C1 segment of cervical spinal cord (tissue), 14 donors: ENCODE measurements around the gene GOLGA6A.

Experiments used
- DNase-seq, 14 donors: peaks; one replicate each; lab custom pipeline; 2025; lab: John Stamatoyannopoulos, UW

The GOLGA6A gene

DNA sequence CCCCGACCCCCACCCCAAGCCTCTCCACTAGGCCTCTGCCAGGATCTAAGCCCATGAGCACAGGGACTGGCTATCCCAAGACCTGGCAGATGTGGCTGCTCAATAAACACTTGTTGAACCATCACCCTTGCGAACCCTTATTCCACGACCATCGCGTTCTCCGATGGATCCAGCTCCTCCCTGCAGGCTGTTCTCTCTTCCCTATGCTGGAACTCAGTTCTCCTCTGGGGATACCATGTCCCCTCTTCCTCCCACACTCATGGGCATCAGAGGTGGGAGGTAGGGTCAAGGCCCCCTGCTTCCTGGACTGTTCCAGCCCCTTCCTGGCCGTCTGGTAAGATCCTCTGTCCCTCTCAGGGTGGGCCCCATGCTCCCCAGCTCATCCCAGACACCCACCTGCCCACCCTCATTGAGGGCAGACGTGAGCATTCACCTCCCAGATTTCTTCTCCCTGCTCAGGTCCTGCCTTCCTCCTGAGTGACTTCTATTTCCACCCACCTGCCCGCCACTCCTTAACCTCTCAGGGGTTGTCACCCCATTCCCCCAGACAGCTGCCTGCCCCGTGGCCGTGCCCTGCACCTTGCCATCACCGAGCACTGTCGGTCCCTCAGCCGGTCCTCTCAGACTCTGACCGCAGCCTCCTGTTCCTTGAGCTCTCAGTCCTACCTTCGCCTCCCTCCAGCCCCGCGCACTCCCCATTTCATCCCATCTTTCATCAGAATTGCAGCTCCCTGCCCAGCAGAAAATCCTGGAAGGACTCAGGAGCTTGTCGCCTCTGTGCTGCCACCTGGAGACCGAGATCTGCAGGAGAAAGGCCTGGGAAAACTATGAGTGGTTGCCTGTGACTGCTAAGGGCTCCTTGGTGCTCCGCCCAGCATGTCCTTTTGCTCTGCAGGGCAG is 45.8 kb downstream of the GOLGA6A start:
- DNase-seq = peak in 2 of 14 donors; percentile 1 to 13

DNA sequence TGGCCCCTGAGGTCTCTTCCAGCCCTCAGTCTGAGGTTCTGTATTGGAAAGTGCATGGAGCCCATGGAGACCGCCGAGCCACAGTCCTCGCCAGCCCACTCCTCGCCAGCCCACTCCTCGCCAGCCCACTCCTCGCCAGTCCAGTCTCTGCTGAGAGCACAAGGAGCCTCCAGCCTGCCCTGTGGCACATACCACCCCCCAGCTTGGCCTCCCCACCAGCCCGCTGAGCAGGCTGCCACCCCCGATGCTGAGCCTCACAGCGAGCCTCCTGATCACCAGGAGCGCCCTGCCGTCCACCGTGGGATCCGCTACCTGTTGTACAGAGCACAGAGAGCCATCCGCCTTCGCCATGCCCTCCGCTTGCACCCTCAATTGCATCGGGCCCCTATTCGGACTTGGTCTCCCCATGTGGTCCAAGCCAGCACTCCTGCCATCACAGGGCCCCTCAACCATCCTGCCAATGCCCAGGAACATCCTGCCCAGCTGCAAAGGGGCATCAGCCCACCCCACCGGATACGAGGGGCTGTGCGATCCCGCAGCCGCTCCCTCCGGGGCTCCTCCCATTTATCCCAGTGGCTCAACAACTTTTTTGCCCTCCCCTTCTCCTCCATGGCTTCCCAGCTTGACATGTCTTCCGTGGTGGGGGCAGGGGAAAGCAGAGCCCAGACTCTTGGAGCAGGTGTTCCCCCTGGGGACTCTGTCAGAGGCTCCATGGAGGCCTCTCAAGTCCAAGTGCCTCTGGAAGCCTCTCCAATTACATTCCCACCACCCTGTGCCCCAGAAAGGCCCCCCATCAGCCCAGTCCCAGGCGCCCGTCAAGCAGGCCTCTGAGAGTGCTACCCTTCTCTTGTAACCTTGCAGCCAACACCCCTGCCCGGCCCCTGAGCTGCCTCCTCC is 47.0 kb downstream of the GOLGA6A start:
- DNase-seq = no peak

DNA sequence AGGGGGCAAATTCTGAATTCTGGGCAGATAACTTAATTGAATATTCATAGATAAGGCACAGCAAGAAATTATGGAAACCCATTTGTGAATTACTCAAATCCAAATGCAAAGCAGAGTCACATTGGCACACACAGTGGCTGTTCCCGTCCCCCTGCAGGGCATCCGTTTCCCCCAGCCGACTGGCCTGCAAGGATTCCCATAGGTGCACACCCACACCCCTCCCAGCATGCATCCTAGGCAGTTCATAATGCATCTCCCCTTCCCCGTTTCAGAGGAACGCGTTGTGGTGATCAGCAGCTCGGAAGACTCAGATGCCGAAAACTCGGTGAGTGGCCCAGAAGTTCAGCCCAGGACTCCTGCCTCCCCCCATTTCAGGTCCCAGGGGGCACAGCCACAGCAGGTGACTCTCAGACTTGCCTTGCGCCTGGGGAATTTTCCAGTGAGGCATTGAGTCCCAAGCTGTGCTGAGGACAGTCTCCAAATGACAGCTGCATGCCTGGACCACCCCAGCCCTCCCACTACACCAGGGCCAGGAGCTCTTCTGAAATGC is 48.1 kb downstream of the GOLGA6A start:
- no peak for DNase-seq

DNA sequence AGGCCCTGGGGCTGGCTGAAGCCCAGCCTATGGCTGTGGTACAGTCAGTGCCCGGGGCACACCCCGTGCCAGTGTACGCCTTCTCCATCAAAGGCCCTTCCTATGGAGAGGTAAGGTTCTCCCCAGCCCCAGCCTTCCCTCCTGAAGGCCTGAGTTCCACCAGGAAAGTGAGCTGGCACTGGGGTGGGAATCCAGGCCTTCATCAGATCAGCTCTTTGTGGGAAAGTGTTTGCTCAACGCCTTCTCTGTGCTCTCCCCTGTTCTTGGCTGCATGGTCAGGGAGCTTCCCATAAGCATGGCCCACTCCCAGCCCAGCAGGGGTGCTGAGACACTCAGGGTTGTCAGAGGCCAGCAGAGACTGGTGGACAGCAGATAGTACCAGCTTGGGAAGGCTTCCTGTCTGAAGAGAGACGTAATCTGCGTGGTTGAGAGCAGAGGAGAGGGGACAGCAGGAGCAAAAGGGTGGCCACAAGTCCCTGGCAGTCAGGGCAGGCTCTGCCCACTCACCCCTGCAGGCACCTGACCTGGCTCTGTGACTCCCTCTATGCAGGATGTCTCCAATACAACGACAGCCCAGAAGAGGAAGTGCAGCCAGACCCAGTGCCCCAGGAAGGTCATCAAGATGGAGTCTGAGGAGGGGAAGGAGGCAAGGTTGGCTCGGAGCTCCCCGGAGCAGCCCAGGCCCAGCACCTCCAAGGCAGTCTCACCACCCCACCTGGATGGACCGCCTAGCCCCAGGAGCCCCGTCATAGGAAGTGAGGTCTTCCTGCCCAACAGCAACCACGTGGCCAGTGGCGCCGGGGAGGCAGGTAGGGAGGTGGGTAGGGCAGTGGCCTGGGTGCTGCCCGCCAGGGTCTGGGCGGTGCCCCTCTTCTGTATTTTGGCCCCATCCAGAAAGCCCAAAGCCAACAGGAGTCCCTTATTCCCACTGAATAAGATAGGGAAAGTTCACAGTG is 49.5 kb downstream of the GOLGA6A start:
- DNase-seq = no peak

DNA sequence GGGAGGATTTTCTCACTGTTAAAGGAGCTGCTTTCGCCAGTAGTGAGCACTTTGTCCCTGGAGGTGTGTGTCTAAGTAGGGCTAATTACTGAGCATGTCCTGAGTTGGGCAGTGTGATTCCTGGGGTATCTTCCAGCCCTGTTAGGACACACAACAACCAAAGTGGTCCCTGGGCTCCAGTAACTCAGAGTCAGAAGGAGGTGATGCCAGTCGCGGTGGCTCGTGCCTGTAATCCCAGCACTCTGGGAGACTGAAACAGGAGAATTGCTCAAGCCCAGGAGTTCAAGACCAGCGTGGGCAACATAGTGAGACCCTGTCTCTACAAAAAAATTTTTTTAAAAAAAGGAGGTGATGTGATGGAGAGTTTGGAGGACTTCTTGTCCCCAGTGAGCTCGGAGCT is 50.3 kb downstream of the GOLGA6A start:
- DNase-seq = no peak

DNA sequence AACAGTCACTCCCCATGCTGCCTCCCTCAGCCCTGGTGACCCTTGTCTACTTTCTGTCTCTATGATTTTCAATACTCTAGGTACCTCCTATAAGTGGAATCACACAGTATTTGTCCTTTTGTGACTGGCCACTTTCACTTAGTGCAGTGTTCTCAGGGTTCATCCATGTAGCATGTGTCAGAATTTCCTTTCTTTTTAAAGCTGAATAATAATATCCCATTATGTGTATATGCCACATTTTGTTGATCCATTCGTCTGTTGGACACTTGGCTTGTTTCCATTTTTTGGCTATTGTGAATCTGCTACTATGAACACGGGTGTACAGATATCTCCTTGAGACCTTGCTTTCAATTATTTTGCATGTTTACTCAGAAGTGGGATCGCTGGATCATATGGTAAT is 53.7 kb downstream of the GOLGA6A start:
- DNase-seq = no peak

DNA sequence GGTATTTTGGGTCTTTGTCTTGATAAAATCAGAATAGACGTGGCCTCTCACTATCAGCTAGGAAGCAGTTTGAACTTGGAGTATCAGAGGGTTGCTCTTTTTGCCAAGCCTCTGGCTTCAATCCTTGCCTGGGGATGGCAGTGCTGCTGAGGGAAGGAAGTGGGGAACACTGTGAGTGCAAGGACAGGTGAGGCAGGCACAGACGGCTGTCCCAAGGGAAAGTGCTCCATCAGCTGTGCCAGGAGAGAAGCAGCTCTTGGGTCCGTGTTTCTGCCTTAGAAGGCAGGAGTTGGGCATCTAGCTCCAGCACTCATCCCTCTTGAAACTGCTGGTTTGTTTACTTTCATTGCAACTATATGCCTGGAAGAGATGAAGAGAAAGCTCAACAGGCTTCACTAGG is 54.7 kb downstream of the GOLGA6A start:
- DNase-seq = no peak

DNA sequence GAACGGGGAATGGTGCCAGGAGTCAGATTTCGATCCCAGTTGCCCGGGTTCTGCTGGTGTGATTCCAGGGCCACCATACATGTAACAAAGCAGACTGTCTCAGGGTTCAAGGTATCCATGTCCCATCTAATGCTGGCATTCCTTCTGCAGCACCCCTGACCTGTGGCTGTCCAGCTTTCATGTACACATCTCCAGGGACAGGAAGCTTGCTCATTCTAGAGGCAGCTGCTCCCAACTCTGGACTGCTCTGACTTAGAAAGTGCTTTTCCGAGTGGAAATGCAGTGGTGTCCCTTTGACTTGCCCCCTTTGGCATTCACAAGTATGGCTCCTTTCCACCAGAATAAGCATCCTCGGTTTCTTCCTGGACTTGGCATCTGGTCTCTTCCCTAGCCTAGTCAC is 56.9 kb downstream of the GOLGA6A start:
- no peak for DNase-seq

DNA sequence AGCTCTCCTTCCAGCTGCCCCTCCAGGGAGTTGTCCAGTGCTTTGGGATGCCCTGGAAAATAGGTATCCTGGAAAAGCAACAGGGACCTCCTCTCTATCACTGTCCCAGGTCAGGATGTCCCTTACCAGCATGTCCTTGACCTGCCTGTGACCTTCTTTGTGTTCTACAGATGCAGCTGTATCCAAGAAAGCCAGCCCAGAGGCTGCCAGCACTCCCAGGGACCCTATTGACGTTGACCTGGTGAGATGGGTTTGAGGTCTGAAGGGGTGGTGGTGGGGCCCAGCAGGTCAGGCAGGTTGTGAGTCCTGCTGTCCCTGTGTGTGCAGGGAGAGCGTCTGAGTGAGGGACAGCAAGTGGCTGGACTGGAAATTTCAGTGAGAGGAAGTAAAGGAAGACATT is 57.7 kb downstream of the GOLGA6A start:
- no peak for DNase-seq

DNA sequence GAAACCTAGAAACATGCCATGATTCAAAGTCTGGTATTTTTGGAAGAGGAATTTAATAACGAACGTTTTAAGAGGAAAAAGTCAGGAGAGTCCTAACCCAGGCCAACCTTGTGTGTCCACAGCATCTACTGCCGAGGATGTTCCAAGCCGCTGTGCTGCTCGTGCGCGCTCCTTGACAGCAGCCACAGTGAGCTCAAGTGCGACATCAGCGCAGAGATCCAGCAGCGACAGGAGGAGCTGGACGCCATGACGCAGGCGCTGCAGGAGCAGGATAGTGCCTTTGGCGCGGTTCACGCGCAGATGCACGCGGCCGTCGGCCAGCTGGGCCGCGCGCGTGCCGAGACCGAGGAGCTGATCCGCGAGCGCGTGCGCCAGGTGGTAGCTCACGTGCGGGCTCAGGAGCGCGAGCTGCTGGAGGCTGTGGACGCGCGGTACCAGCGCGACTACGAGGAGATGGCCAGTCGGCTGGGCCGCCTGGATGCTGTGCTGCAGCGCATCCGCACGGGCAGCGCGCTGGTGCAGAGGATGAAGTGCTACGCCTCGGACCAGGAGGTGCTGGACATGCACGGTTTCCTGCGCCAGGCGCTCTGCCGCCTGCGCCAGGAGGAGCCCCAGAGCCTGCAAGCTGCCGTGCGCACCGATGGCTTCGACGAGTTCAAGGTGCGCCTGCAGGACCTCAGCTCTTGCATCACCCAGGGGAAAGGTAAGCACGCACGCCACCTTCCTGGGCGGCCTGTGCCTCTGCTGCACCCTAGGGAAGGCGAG is 59.5 kb downstream of the GOLGA6A start:
- DNase-seq = no peak
